Breast epithelium (tissue), 4 donors: ENCODE results near the gene GAK. TPM values are rescaled to one million over a fixed set of nuclear protein-coding genes. Genes with fewer than 3 reads are reported as not detected.
"Not testable (repeated sequence)": the region's sequence is repeated elsewhere in the genome, so short reads cannot be mapped to it uniquely, and the experiment has no call there.

Experiments
- DNase-seq, 2 donors: peaks; one replicate each; pipeline ENCODE4 v3.0.0-alpha.2; 2019; ENCODE audit warnings: low spot score in 2 of 2
- H3K27ac ChIP-seq, 2 donors: fragments of 200-600 bp; sonication (generic) in 1 of 2; one replicate each; pipeline ENCODE4 v1.5.1; 2016 to 2019; ENCODE audit warnings: mild to moderate bottlenecking in 1 of 2
- H3K27me3 ChIP-seq, 2 donors: fragments of 200-600 bp; sonication (generic) in 1 of 2; one replicate each; pipeline versions ENCODE4 v1.5.1 to v1.6.0; 2017 to 2019; ENCODE audit warnings: control low read depth in 1 of 2, mild to moderate bottlenecking in 1 of 2
- H3K36me3 ChIP-seq: fragments of 200-600 bp; one replicate; pipeline ENCODE4 v1.5.1; 2019
- H3K4me1 ChIP-seq, 2 donors: fragments of 200-600 bp; sonication (generic); one replicate each; pipeline ENCODE4 v1.5.1; 2016 to 2019; ENCODE audit warnings: control low read depth in 1 of 2
- H3K4me3 ChIP-seq, 3 donors: fragments of 200-600 bp; sonication (generic); 1 replicate in 2 of 3; 2 replicates in 1 of 3; pipeline ENCODE4 v1.5.1; 2016 to 2019; ENCODE audit warnings: mild to moderate bottlenecking in 3 of 3, moderate library complexity in 2 of 3
- H3K9me3 ChIP-seq, 2 donors: fragments of 200-600 bp; sonication (generic) in 1 of 2; one replicate each; pipeline ENCODE4 v1.5.1; 2016 to 2019; ENCODE audit warnings: control low read depth in 1 of 2
- CTCF ChIP-seq, 3 donors: fragments of 450-650 bp; IDR thresholded peaks; one replicate each; pipeline ENCODE4 v1.5.1; 2016 to 2017; ENCODE audit warnings: antibody characterized with exemption in 3 of 3, mild to moderate bottlenecking in 3 of 3, moderate library complexity in 3 of 3
- POLR2A ChIP-seq: fragments of 450-650 bp; IDR thresholded peaks from one replicate; pipeline ENCODE4 v1.6.1; 2016; ENCODE audit warnings: antibody characterized with exemption, mild to moderate bottlenecking, moderate library complexity
- POLR2AphosphoS5 ChIP-seq, 3 donors: sonication (generic); formaldehyde crosslinking; IDR thresholded peaks; one replicate each; pipeline ENCODE4 v1.6.1; 2017; ENCODE audit warnings: antibody characterized with exemption in 3 of 3
- intact Hi-C: fragments of 100-400 bp; cut with DNase I; formaldehyde crosslinking; loops from one replicate; pipeline ENCODE4 v1.15.1; 2023; ENCODE audit warnings: low total_unique reads
- total RNA-seq, 3 donors: library from RNA; depleted of rRNA; stranded (reverse); fragments of >200 nt; gene quantifications; one replicate each; pipeline ENCODE4 v1.1.0, GENCODE V29; 2016

Gene GAK
- total RNA-seq: 10 to 100 TPM; 76.2 to 95.7 (median 81.9) TPM

- H3K36me3 ChIP-seq: no peaks in the 10 kb centered on the region
- H3K9me3 ChIP-seq: no peaks in the 10 kb centered on the region
- H3K4me3 ChIP-seq: peak within 1 kb of the TSS; percentile 82 to 99 (median 96)
- DNase-seq: peak; percentile 95
- H3K27me3 ChIP-seq: no peaks in the 10 kb centered on the region
- H3K4me1 ChIP-seq: peaks cover 3 to 13% of the 10 kb centered on the region in 2 donors
- peak within 1 kb of the TSS; percentile 89 to 90 for H3K27ac ChIP-seq
- intact Hi-C loops: no loop called here
- TF ChIP-seq POLR2A (peak; percentile 16), POLR2AphosphoS5 (IDR thresholded peaks at IDR 0.05) (peak; percentile 80 to 91 (median 86)), CTCF (IDR thresholded peaks at IDR 0.05) (peak in 2 of 3 donors; percentile 7 to 21)
Measured at GRCh38 chr4:931960-932712, at the start of gene GAK, which contains the start of gene TMEM175. TSS of gene GAK (minus strand) at chr4:932316. CDS start at chr4:932187, 129 bp downstream. TSS of gene TMEM175 (plus strand) at chr4:932460. CDS start at chr4:947740, 15,280 bp downstream.

- no peak overlapping the region for H3K4me3 ChIP-seq
- intact Hi-C loops: no loop called here
- DNase-seq: no peak
- no peak overlapping the region for H3K27ac ChIP-seq
- TF ChIP-seq POLR2AphosphoS5 (IDR thresholded peaks at IDR 0.05) (no peak), CTCF (IDR thresholded peaks at IDR 0.05) (no peak), POLR2A (no peak)
- H3K9me3 ChIP-seq: no peaks in the 10 kb centered on the region
- no peaks in the 10 kb centered on the region for H3K27me3 ChIP-seq
- no peaks in the 10 kb centered on the region for H3K36me3 ChIP-seq
- no peaks in the 10 kb centered on the region for H3K4me1 ChIP-seq
Measured at GRCh38 chr4:978957-979701, 47.0 kb upstream of the GAK start.

GRCh38 chr4:976016-976415 is 43.9 kb upstream of the GAK start:
- DNase-seq, H3K36me3 ChIP-seq, H3K4me3 ChIP-seq, H3K9me3 ChIP-seq, H3K27ac ChIP-seq, H3K27me3 ChIP-seq, intact Hi-C loops: not testable (repeated sequence)
- peaks cover 16% of the 10 kb centered on the region in 2 donors for H3K4me1 ChIP-seq

- no peak for DNase-seq
- Histone ChIP-seq H3K9me3 (no peaks in the 10 kb centered on the region), H3K27me3 (no peaks in the 10 kb centered on the region), H3K4me1 (peaks cover 16% of the 10 kb centered on the region in 2 donors), H3K27ac (no peak overlapping the region), H3K36me3 (no peaks in the 10 kb centered on the region), H3K4me3 (no peak overlapping the region)
- intact Hi-C loops: no loop called here
- no peak for TF ChIP-seq CTCF (IDR thresholded peaks at IDR 0.05)
- no peak for TF ChIP-seq POLR2A
- no peak for TF ChIP-seq POLR2AphosphoS5 (IDR thresholded peaks at IDR 0.05)
Measured at GRCh38 chr4:974668-975067, 42.6 kb upstream of the GAK start.

- Histone ChIP-seq H3K9me3 (no peaks in the 10 kb centered on the region), H3K27me3 (no peaks in the 10 kb centered on the region), H3K36me3 (no peaks in the 10 kb centered on the region), H3K4me3 (peak within 1 kb of the TSS; percentile 82 to 97 (median 84)), H3K4me1 (peaks cover 16% of the 10 kb centered on the region in 2 donors), H3K27ac (peak within 1 kb of the TSS; percentile 20 to 56)
- peak; percentile 81 to 86 for DNase-seq
- intact Hi-C loops: no loop called here
- no peak for TF ChIP-seq POLR2AphosphoS5 (IDR thresholded peaks at IDR 0.05)
- no peak for TF ChIP-seq CTCF (IDR thresholded peaks at IDR 0.05)
- no peak for TF ChIP-seq POLR2A
Measured at GRCh38 chr4:973431-974397, 41.6 kb upstream of the GAK start, which contains the start of gene DGKQ. TSS of gene DGKQ (minus strand) at chr4:973569. CDS start at chr4:973482, 87 bp downstream.
